SH-SY5Y (cell line): ENCODE measurements around the gene CDCA5.

Experiments
- GATA2 ChIP-seq: IDR thresholded peaks from 2 replicates; pipeline ENCODE4 v1.6.1; 2011; ENCODE audit warnings: mild to moderate bottlenecking, low read depth, low read length
- GATA3 ChIP-seq: IDR thresholded peaks from 2 replicates; pipeline ENCODE4 v1.6.1; 2011; ENCODE audit warnings: low read depth, mild to moderate bottlenecking, low read length, moderate library complexity

- TF ChIP-seq GATA3 (no peak), GATA2 (no peak)
Measured at GRCh38 chr11:65043881-65044501, 39.8 kb downstream of the CDCA5 start.
